ENCODE results near the gene SCARF2. TPM values are rescaled to one million over a fixed set of nuclear protein-coding genes. Genes with fewer than 3 reads are reported as not detected.
"Not testable (repeated sequence)": the region's sequence is repeated elsewhere in the genome, so short reads cannot be mapped to it uniquely, and the experiment has no call there.

Gene SCARF2
- total and polyA plus RNA-seq, 2 donors (not counting 1 experiment from before 2014, with no cell fraction given), result 0.86 to 1.3 TPM

DNA sequence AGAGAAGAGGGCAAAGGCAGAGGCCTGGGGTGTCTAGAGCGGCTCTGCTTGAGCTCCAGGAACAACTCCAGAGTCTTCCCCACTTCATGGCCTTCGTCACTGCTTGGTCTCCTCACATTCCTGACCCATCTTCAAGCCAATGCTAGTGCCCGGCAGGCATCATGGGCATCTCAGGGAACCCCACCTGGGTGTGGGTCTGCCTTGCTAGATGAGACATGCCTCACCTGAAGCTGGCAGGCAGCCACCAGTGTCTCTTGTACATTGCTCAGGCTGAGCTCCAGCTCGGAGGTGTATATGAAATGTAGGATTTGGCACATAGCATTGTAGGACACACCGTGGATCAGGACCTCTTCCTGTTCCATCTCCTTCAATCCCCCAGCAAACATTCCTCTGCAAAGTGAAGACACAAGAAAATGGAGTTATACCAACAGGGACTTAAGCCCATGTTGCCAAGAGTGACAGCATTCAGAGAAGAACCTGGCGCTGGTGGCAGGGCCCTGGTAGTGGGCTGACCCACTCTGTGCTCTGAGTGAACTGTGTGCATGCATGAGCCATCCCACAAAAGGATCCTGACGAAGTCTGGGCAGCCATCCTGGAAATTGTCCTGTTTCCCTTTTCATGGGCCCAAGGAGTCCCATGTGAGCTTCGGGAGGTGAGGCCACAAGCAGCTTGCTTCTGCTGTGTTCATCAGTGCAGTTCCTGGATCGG, 33.7 kb upstream of the SCARF2 start:
- POLR2A ChIA-PET, result no interaction called here
- no peaks in the 10 kb centered on the region for H3K27me3 ChIP-seq (replicated peaks in 1 of 4; ENCODE audit: control extremely low read depth in 1 of 4, control insufficient read depth in 3 of 4, insufficient read depth in 4 of 4, low read length in 3 of 4)
- CTCF ChIA-PET, result interaction anchor here (1.3 kb wide), 1 partner anchor 53 kb away, joined by 3 read pairs; no protein-coding TSS in a partner anchor
- H3K79me2 ChIP-seq (ENCODE audit: control insufficient read depth, insufficient read depth, low read length), result no peaks in the 10 kb centered on the region
- Mint-ChIP-seq H3K27ac (no peak overlapping the region), H3K9me3 (ENCODE audit: insufficient read depth) (no peaks in the 10 kb centered on the region), H3K4me1 (peaks cover 9% of the 10 kb centered on the region), H3K4me3 (no peak overlapping the region), H3K27me3 (no peaks in the 10 kb centered on the region)
- DNase-seq, result no peak
- no peak overlapping the region for H3K9ac ChIP-seq (ENCODE audit: low read length)
- H3K4me3 ChIP-seq (ENCODE audit: control extremely low read depth in 1 of 5, extremely low read depth in 1 of 5, insufficient read depth in 1 of 5, low read depth in 2 of 5, low read length in 4 of 5), result no peak overlapping the region
- no peaks in the 10 kb centered on the region for H3K9me3 ChIP-seq (ENCODE audit: control extremely low read depth in 1 of 3, control insufficient read depth in 2 of 3, insufficient read depth in 1 of 3, low read length in 2 of 3)
- intact Hi-C loops (cut with micrococcal nuclease), result no loop called here
- no peak overlapping the region for H3K27ac ChIP-seq (ENCODE audit: low read length in 2 of 2)
- H3K4me2 ChIP-seq (replicated peaks; ENCODE audit: low read depth, low read length, poor library complexity, severe bottlenecking), result no peak overlapping the region
- ATAC-seq (ENCODE audit: low read depth), result no peak
- no peak overlapping the region for H2AFZ ChIP-seq (ENCODE audit: insufficient read depth, low read depth, low read length, poor library complexity, severe bottlenecking)
- no peaks in the 10 kb centered on the region for H3K4me1 ChIP-seq (ENCODE audit: control insufficient read depth in 2 of 2, insufficient read depth in 2 of 2, low read length in 2 of 2)
- no peak for TF ChIP-seq EZH2 (IDR thresholded peaks at IDR 0.05; ENCODE audit: borderline replicate concordance, insufficient read depth, low read depth, low read length, poor library complexity, severe bottlenecking)
- TF ChIP-seq CTCF (IDR thresholded peaks at IDR 0.05), result no peak
- peaks cover 0 to 30% of the 10 kb centered on the region in 2 experiments for H3K36me3 ChIP-seq (replicated peaks in 1 of 2; ENCODE audit: control extremely low read depth in 1 of 2, control insufficient read depth in 1 of 2, extremely low read depth in 1 of 2, insufficient read depth in 2 of 2, low read length in 1 of 2)
- WGBS (ENCODE audit: insufficient coverage), result 100% methylated on average over 4 of the region's 9 CpGs
- no peaks in the 10 kb centered on the region for H4K20me1 ChIP-seq (ENCODE audit: control insufficient read depth, insufficient read depth, low read length, poor library complexity, severe bottlenecking)

GRCh38 chr22:20470525-20470924, 32.9 kb upstream of the SCARF2 start:
- H3K4me3 ChIP-seq (ENCODE audit: control extremely low read depth in 1 of 5, extremely low read depth in 1 of 5, insufficient read depth in 1 of 5, low read depth in 2 of 5, low read length in 4 of 5); H3K9ac ChIP-seq (ENCODE audit: low read length); H2AFZ ChIP-seq (ENCODE audit: insufficient read depth, low read depth, low read length, poor library complexity, severe bottlenecking); H3K79me2 ChIP-seq (ENCODE audit: control insufficient read depth, insufficient read depth, low read length); ATAC-seq (ENCODE audit: low read depth); H3K9me3 Mint-ChIP-seq (ENCODE audit: insufficient read depth); H3K4me3 Mint-ChIP-seq; H3K27ac Mint-ChIP-seq; H3K4me1 ChIP-seq (ENCODE audit: control insufficient read depth in 2 of 2, insufficient read depth in 2 of 2, low read length in 2 of 2); DNase-seq; H3K9me3 ChIP-seq (ENCODE audit: control extremely low read depth in 1 of 3, control insufficient read depth in 2 of 3, insufficient read depth in 1 of 3, low read length in 2 of 3); H3K4me2 ChIP-seq (replicated peaks; ENCODE audit: low read depth, low read length, poor library complexity, severe bottlenecking); intact Hi-C loops (cut with micrococcal nuclease); H4K20me1 ChIP-seq (ENCODE audit: control insufficient read depth, insufficient read depth, low read length, poor library complexity, severe bottlenecking); H3K27me3 ChIP-seq (replicated peaks in 1 of 4; ENCODE audit: control extremely low read depth in 1 of 4, control insufficient read depth in 3 of 4, insufficient read depth in 4 of 4, low read length in 3 of 4); H3K27ac ChIP-seq (ENCODE audit: low read length in 2 of 2); H3K27me3 Mint-ChIP-seq: not testable (repeated sequence)
- peaks cover 0 to 30% of the 10 kb centered on the region in 2 experiments for H3K36me3 ChIP-seq (replicated peaks in 1 of 2; ENCODE audit: control extremely low read depth in 1 of 2, control insufficient read depth in 1 of 2, extremely low read depth in 1 of 2, insufficient read depth in 2 of 2, low read length in 1 of 2)
- CTCF ChIA-PET, result interaction anchor here (1.3 to 1.5 kb wide), 2 partner anchors 14 to 52 kb away, joined by 3 to 7 read pairs; no protein-coding TSS in a partner anchor
- peaks cover 13% of the 10 kb centered on the region for H3K4me1 Mint-ChIP-seq
- 88% methylated on average over 1 of the region's 2 CpGs for WGBS (ENCODE audit: insufficient coverage)
- POLR2A ChIA-PET, result interaction anchor here (0.7 kb wide), 1 partner anchor 506 kb away, joined by 5 read pairs; no protein-coding TSS in a partner anchor

Data from B cell (primary cell).